ENCODE measurements around the gene HTR6.
"Not testable (repeated sequence)": the region's sequence is repeated elsewhere in the genome, so short reads cannot be mapped to it uniquely, and the experiment has no call there.

Gene HTR6

DNA sequence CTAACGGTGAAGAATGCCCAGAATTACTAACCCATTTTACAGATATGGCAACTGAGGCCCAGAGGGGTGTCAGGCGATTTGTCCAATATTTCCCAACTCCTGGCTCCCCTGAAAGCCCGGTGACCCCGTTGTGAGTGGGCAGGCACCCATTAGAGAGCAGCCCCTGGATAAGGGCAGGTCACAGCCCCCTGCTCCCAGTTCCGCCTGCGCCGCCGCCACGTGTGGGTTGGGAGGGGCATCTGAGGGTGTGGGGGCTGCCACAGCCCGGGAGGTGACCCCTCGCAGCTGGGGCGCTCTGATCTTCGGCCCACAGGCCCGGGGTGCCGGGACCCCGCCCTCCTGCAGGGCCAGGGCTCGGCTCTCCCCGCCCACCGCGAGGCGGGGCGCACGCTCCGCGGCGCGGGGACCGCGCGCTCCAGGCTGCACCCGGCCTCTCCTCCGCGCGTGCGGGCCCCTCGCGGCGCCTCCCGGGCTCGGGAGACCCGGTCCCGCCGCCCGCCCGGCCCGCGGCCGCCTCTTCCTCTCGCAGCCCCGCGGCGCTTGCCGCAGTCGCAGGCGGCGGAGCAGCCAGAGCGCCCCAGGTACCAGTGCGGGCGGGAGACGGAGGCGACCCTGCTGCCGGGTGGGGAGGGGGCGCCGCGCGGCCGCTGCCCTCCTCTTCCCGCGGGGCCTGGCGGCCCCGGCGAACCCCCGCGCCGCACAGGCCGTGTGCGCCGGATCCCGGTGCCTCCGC, at the start of gene HTR6:
Gene HTR6, plus strand, starts transcription at position 423 of the 733 bp plus-strand sequence. CDS start 879 bp downstream, outside the sequence.
- in situ Hi-C loops (cut with MboI; ENCODE audit: low sequenced_read_pairs) = loop anchor here (25.0 kb wide), 2 partner anchors 777 to 1077 kb away; no protein-coding TSS in a partner anchor

DNA sequence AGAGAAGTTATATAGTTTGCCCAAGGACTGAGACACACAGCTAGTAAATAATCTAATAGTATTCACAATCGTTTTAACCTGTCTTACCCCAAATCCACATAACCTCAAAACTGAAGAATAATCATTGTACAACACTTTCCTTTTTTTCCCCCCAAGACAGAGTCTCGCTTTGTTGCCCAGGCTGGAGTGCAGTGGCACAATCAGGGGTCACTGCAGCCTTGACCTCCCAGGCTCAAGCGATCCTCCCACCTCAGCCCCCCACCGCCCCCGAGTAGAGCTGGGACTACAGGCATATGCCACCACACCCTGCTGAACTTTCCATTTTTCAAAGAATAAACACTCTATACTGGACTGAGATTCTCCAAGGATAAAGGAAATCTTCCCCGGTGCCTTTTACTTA, 49.2 kb upstream of the HTR6 start:
- in situ Hi-C loops (cut with MboI; ENCODE audit: low sequenced_read_pairs) = no loop called here

DNA sequence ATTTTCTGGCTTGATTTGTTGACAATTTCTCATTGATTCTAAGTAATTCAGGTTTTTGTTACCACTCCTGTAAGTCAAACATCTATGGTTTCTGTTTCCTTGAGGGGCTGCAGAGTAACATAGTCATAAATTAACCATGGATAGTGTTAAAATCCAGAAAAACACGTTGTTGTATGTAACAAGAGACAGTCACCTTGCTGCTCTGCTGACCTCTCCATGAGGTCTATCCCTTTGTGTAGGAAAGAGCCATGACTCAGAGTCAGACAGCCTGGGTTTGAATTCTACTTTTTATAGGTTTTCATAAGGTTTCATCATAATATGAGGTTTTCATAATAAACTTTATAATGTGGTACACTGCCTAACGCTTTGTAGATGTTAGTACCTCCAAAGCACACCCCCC, 48.2 kb upstream of the HTR6 start:
- in situ Hi-C loops (cut with MboI; ENCODE audit: low sequenced_read_pairs) = no loop called here

DNA sequence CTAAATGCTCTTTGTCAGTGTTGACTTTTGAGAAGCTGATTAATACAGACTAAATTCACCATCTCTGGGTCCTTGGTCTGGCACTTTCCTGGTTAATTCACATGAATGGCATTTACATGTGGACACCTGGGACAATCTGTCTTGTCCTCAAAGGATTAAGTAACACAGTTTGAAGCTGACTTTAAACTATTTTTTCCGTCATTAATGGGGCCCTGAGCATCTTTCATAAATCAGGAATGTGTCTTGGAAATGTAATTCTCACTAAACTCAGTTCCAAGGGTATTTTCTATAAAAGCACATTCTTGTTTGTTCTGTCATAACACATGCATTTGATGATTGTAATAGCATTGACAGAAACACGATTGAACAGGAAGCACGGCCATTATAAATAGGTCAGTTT, 47.3 kb upstream of the HTR6 start:
- in situ Hi-C loops (cut with MboI; ENCODE audit: low sequenced_read_pairs) = no loop called here

DNA sequence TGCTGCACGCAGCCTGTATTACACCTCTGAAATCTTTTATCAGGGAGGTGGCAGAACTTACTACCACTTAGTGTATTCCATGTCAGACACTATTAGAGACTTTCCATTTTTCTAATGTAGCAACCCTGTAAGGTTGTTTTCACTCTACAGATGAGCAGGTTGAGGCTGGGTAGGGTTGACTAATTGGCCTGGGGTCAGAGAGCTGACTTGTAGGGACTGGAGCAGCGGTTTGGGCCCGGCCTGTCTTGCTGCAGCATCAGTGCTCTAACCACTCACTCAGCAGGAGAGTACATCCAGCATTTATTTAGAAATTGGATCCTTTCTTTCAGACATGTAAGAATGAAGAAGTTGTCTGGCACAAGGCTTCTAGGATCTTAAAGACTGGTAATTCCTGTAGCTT, 46.2 kb upstream of the HTR6 start:
- in situ Hi-C loops (cut with MboI; ENCODE audit: low sequenced_read_pairs) = no loop called here

DNA sequence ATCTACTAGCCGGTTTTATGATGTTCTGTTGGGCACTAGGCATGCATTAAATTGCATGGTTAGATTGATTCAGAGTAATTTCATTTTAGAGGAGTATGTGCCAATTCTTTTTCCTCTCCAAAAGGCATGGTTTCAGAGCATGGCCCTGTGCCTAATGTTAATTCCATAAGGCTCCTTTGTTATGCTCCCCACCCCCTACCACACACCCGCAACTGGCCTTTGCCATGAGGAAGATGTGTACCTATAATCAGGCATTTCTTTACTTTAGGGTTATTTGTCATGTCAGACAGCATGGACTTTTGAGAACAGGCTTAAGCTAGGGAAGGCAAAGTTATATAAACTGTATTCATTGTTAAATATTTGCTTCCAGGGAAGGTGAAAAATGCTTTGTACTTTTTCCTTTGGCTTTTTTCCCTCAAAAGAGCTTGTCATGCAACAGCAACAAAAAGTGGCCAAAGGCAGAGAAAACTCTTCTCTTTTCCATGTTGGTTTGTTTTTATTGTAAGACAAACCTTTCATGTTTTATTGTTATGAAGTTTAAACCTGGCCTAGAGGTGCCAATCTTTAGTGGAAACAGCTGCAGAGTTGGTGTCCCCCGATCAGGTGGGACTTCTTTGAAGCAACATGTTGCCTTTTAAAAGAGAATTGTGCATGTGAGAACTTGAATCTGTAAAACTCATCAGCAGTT, 44.8 kb upstream of the HTR6 start:
- in situ Hi-C loops (cut with MboI; ENCODE audit: low sequenced_read_pairs) = no loop called here

DNA sequence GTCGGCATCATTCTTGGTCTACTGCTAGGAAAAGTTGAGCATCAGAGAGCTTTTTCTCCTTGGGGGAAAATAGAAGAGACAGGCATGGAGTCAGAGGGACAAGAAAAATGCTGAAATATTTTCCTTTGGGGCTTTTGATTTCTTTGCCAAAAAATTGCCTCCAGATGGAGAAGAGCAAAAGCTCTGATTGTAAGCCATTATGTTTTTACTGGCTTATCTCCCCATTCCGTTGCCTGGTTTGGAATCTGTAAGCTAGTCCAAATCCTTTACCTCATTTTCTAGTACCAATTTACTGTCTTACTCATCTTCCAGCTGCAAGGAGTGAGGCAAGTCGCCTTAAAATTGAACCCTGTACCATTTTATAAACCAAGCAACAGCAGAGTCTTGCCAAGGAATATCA, 43.9 kb upstream of the HTR6 start:
- in situ Hi-C loops (cut with MboI; ENCODE audit: low sequenced_read_pairs) = no loop called here

DNA sequence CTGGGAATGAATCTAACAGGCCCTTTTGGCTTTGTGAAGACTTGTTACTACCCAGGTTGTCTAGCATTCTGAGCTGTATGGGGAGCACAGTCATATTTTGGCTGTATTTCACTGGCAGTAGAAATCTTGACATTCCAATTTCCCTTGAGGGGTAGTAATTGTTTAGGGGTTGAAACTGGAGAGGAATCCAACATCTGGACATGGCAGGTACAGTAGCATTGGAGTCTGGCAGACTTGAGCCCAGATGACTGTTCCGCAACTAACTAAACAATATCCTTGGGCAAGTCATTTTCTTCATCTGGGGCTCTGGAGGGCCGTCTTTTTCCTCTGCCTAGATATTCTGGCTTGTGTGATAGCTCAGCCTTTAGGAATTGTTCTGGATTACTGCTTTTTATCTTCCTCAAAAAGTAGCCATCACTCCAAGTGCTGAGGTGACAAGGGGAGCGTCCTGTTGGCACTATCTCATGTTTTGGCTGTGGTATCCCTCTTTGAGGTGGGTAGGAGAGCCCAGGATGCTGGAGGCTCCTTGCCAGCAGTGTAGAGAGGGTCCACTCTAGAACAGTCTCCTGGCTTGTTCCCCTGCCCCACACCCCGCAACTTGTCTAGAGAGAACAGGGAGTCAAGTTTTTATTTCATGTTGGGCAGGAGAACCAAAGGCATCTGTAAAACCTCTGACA, 43.3 kb upstream of the HTR6 start:
- in situ Hi-C loops (cut with MboI; ENCODE audit: low sequenced_read_pairs) = no loop called here

DNA sequence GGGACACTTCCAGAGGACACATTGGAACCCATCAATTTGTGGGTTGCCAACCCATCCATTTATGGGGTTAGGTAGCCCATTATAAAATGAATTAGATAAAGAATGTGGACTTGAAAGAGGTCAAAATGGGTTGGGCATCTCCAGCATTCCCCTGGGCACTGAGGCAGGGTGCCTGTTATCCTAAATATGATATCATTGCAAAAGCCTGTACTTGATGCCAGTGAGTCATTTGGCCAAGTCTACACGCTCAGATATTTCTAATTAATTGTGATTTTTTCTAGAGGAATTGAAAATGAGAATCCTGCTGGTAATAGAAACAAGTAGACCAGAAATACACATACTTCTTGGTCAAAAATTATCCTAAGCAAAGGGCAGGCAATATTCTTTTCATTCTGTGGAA, 42.5 kb upstream of the HTR6 start:
- in situ Hi-C loops (cut with MboI; ENCODE audit: low sequenced_read_pairs) = no loop called here

DNA sequence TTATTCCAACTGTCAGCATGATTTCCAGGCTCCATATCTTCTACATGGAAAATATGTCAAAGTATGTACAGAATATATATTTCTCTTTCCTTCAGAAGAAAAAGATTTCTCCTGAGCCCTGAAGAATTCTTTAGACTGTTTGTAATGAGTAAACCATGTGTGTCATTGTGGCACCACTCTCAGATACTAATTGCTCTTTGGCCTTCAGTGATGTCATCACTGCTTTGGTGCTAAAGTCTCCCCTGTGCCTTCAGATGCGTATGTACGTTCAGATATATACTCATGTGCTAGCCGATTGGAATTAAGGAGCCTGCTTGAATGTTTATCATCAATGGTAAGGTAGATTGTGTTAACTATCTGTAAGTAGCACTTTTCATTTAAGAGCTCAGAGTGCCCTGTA, 41.2 kb upstream of the HTR6 start:
- in situ Hi-C loops (cut with MboI; ENCODE audit: low sequenced_read_pairs) = no loop called here

DNA sequence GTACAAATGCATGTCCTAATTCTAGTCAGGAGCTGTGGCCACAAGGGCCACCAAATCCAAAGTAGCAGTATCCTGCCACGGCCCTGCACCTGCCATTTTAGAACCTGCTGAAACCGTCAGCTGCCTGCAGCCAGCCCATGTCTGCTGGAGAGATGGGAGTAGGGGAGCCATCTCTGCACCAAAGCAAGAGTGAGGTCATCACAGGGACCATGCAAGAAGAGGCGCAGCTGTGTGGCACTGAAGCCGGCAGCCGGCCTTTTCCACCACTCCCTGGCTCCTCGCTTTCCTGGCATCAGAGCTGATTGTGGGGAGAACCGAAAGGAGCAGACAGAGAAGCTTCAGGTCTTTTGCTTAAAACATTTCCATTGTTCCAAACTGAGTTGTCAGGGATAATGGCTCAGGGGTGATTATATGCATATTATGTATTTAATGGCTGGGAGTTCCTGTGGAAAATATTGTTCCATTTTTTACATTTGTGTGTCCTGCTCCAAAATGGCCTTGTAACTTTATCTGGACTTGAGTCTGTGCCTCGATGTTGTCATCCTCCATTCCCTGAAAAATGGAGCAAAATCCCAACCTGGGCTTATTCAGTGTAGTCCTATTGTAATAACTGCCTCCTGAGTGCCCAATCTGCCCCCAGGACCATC, 39.3 kb upstream of the HTR6 start:
- in situ Hi-C loops (cut with MboI; ENCODE audit: low sequenced_read_pairs) = no loop called here

DNA sequence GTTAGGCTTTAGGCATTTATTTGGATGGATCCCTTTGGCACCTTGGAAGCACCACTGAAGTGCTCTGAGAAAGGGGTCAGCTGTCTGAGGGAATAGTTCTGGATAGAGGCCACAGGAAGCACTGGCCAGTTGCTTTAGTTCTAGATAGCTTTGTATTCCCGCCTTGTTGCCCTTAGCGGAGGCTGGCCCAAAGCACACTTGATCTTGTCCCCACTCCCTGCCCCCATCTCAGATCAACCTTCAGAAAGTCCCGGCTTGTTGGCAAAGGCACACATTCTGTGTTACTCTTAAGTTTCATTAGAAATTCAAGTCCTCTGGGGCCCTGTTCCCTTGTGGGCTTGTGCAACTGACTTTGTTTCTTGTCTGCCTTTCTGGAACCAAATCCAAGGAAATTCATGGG, 35.8 kb upstream of the HTR6 start:
- in situ Hi-C loops (cut with MboI; ENCODE audit: low sequenced_read_pairs) = no loop called here

DNA sequence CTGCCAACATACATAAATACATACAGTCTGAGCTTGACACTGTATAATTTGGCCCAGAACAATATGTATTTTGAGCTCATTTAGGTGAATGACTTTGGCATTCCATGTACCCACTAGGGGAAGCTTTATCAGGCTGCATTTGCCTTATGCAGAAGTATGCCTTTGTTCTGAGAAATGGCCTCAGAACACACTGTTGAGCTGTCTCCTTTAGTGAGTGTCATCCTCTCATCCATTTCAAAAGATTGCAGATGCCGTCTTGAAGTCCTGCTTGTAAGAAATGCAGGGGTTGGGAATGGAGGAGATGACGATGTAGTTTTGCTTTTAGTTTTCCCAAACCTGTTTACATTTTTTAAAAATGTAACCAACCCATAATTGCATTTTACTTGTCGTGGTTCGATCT, 35.3 kb upstream of the HTR6 start:
- in situ Hi-C loops (cut with MboI; ENCODE audit: low sequenced_read_pairs) = no loop called here

DNA sequence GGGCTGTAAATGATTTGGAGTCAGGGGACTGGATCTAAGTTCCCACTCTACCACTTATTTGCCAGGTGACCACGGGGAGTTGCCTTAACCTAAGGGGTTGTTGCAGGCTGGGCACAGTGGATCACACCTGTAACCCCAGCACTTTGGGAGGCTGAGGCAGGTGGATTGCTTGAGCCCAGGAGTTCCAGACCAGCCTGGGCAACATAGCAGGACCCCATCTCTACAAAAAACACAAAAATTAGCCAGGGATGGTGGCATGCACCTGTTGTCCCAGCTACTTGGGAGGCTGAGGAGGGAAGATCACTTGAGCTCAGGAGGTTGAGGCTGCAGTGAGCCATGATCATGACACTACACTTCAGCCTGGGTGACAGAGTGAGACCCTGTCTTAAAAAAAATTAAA, 34.5 kb upstream of the HTR6 start:
- in situ Hi-C loops (cut with MboI; ENCODE audit: low sequenced_read_pairs) = not testable (repeated sequence)

DNA sequence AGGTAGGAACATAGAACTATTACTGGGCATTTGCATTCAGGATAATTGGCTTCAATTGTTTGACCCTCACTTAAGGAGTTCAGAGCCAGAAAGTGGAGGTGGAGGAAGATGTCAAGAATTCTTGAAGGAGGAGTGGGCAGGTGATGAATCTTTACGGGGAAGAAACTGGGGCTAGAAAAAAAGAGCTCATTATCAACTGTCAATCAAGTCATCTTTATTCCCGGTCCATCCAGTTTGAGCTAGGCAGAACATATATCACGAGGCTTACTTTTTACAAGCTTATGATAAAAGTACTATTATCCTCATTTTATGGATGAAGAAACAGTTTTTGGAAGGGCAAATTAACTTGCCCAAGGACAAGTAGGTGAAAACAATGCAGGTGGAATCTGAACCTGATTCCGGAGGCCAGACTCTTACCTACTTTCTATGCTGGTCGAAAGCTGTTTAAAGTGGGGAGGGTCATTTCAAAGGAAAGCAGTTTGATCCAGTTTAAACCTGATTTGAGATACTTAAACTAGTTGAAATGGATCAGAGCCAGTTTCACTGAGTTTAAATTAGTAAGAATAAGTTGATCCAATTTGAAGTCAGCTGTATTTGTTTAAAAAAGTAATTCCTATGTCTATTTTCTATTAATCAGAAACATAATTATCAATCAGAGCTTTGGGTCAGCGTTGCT, 33.8 kb upstream of the HTR6 start:
- in situ Hi-C loops (cut with MboI; ENCODE audit: low sequenced_read_pairs) = no loop called here

DNA sequence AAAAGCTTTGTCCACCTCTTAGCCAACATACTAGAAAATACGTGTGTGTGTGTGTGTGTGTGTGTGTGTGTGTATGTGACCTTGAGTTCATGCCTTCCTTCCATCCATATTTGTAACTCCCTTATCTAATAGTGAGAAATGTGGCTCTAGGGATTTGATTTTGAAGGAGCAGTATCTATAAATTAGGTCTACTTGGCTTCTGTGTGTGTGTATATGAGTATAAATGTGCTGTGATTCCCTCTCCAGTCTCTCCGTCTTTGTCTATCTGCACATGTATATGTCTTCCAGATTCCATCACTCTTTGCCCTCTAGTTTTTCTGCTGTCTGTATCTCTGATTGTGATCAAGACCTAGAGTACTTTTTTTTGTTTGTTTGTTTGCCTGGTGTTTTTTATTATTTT, 32.5 kb upstream of the HTR6 start:
- in situ Hi-C loops (cut with MboI; ENCODE audit: low sequenced_read_pairs) = no loop called here

DNA sequence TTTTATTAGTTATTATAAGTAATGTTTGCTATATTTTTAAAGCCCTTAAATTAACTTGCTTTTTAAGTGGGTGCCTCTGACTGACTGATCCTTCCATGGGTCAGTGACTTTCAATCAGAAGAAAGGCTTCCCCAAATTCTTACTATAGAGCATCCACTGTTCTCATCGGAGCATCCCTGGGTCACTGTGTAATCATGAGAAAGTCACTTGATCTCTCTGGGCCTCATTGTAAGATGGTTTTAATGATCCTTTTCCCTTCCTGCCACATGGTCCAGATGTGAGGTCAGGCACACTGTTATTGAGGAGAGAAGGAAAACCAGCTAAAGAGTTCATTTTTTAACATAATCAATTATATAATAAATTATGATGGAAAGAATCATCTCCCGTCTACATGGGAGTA, 31.6 kb upstream of the HTR6 start:
- in situ Hi-C loops (cut with MboI; ENCODE audit: low sequenced_read_pairs) = no loop called here

DNA sequence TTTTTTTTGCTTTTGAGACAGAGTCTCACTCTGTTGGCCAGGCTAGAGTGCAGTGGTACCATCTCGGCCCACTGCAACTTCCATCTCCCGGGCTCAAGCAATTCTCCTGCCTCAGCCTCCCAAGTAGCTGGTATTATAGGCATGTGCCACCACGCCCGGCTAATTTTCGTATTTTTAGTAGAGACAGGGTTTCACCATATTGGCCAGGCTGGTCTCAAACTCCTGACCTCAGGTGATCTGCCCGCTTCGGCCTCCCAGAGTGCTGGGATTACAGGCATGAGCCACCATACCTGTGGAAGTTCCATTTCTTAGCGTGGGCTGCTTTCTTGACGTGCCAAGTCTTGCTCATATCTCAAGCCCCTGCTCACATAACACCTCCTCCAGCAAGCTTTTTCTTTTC, 29.6 kb upstream of the HTR6 start:
- in situ Hi-C loops (cut with MboI; ENCODE audit: low sequenced_read_pairs) = not testable (repeated sequence)

DNA sequence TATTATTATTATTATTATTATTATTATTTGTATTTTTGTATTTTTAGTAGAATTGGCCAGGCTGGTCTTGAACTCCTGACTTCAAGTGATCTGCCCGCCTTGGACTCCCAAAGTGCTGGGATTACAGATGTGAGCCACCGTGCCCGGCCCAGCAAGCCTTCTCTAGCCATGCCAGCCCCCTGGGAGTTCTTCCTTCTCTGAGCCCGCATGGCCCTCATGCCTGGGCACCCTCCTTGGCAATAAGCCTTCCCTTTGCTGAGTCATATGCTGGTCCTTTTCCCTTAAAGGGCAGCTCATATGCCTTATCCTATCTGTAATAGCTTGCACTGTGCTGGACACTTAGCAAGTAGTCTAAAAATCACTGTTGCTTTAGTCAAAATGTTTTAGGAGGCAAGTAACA, 29.0 kb upstream of the HTR6 start:
- in situ Hi-C loops (cut with MboI; ENCODE audit: low sequenced_read_pairs) = no loop called here

DNA sequence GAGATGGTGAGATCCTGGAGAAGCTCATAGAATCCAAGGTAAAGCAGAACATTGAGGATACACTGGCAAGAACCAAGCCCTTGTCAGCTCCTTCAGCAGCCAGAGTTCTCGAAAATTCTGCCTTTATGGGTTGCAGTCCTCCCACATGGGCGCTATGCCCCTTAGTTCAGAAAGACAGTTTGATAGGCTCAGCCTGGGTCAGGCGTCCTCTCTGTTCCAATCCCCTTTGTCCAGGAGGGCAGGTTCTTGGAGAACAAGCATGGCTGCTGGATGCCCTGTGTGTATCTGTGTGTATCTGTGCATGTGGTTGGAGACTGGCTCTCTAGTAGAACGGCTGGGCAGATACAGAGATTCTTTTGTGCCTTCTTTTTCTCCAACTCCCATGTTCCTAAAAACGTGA, 28.6 kb upstream of the HTR6 start:
- in situ Hi-C loops (cut with MboI; ENCODE audit: low sequenced_read_pairs) = no loop called here

DNA sequence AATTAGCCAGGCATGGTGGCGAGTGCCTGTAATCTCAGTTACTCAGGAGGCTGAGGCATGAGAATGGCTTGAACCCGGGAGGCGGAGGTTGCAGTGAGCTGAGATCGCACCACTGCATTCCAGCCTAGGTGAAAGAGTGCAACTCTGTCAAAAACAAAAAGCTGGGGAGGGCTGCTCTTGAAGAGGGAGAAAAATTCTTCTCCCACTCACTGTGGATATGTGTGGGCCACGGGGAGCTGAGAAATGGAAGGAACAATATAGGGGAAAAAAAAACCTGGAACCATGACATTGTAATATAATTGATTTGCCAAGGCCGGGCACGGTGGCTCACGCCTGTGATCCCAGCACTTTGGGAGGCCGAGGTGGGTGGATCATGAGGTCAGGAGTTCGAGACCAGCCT, 27.9 kb upstream of the HTR6 start:
- in situ Hi-C loops (cut with MboI; ENCODE audit: low sequenced_read_pairs) = not testable (repeated sequence)

All from HL-60/S4 (cell line).